Retinal pigment epithelial cell (primary cell): ENCODE results near the gene RAPGEF6.

Source experiments
- DNase-seq: peaks from one replicate; pipeline ENCODE4 v3.0.0-alpha.2; 2010; ENCODE audit warnings: low read depth
- H3K4me3 ChIP-seq: 2 replicates; pipeline ENCODE4 v1.5.1; 2011; ENCODE audit warnings: mild to moderate bottlenecking, low read length, control low read depth, moderate library complexity
- TF ChIP-seq, protein P1 (sequence below): conservative IDR thresholded peaks from 2 replicates; pipeline ENCODE4 v1.5.1; 2011; ENCODE audit warnings: low read depth, low read length, control low read depth, inconsistent platforms

RAPGEF6 gene

DNA sequence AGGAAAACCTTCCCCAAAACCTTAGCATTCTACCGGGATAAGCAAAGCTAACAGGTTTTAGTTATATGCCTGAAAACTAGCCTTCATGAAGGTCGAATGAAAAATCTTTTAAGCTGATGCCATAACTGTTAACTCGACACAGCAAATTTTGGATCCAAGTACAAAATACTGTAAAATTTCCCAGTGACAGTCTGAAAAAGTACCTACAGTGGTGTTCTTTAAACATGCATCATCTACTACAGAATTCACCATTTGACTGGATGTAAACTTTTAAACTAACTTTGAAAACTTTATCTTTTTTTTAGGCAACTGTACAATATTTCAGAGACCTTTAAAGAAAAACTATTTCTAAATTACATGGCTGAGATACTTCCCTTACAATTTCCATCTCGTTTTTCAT lies 791 bp downstream of the RAPGEF6 start:
- TF ChIP-seq, protein P1, sequence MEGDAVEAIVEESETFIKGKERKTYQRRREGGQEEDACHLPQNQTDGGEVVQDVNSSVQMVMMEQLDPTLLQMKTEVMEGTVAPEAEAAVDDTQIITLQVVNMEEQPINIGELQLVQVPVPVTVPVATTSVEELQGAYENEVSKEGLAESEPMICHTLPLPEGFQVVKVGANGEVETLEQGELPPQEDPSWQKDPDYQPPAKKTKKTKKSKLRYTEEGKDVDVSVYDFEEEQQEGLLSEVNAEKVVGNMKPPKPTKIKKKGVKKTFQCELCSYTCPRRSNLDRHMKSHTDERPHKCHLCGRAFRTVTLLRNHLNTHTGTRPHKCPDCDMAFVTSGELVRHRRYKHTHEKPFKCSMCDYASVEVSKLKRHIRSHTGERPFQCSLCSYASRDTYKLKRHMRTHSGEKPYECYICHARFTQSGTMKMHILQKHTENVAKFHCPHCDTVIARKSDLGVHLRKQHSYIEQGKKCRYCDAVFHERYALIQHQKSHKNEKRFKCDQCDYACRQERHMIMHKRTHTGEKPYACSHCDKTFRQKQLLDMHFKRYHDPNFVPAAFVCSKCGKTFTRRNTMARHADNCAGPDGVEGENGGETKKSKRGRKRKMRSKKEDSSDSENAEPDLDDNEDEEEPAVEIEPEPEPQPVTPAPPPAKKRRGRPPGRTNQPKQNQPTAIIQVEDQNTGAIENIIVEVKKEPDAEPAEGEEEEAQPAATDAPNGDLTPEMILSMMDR, result no peak
- H3K4me3 ChIP-seq, result peak overlapping the region; percentile 96
- DNase-seq, result no peak

DNA sequence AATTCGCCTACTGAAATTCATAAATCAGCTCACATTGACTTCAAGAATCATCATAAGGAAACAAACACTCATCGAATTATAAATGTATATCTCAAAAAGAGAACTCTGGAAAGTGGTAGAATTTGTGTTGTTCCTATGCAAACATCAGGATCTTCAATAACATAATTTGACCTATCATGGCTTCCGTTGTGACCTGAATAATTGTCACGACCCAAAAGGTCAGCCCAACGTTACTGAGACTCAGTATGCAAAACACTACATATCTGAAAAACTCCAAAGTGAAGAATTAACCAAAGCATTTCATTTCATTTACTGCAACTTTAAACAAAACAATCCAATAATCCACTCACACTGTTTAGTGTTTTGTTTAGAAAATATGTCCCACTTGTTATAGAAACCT lies 1.2 kb downstream of the RAPGEF6 start:
- TF ChIP-seq, protein P1, result no peak
- peak overlapping the region; percentile 96 for H3K4me3 ChIP-seq
- no peak for DNase-seq

DNA sequence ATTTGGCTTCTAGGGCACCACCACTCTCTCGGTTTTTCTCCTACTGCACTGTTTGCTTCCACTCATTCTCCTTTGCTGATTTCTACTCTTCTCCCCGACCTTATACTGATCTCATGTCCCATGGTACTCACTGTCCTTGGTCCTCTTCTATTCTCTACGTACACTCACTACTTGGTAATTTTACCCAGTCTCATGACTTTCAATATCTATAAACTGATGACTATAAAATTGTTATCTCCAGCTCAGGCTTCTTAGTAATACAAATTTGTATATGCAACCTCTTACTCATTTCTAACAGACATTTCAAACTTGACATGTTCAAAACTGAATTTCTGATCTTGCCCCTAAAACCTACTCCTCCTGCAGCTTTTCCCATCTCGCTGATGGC lies 4.1 kb downstream of the RAPGEF6 start:
- no peak for DNase-seq
- TF ChIP-seq, protein P1, result no peak
- H3K4me3 ChIP-seq, result no peak overlapping the region

DNA sequence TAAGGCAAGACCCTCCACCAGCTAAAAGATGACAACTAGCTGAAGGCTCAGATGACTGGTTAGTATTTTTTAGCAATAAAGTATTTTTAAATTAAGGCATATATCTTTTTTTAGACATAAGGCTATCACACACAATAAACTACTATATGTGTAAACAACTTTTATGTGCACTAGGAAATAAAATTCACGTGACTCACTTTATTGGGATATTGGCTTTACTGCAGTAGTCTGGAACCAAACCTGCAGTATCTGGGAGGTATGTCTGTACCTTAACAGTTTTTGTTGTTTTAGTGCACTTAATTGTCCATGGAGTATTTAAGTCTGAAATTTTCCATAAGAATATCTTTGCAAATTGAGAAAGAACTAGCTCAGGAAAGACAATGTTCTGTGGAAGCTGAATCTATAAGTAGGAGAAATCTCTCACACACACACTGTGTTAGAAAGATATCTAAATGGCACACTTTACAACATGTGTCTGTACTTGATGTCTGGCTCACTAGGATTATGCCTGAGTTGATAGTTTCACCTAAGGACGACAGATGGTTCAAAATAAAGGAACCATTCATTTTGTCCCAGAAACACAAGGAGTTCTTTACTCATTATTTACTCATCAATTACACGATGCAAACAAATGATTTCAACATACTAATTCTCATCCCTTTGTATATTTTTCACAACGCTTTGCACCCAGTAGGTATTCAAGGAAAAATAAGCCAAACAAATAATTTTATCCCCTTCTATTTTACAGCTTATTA lies 4.6 kb downstream of the RAPGEF6 start:
- no peak for DNase-seq
- H3K4me3 ChIP-seq, result no peak overlapping the region
- TF ChIP-seq, protein P1, result no peak

DNA sequence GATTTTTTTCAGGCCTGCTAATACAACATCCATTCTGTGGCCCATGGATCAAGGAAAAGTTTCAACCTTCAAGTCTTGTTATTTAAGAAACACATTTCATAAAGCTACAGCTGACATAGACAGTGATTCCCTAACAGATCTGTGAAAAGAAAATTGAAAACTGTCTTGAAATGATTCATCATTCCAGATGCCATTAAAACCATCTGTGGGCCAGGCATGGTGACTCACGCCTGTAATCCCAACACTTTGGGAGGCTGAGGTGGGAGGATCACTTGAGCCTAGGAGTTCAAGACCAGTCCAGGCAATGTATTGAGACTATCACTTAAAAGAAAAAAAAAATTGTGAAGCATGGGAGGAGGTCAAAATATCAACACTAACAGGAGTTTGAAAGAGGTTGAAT lies 6.0 kb downstream of the RAPGEF6 start:
- DNase-seq, result no peak
- no peak overlapping the region for H3K4me3 ChIP-seq
- TF ChIP-seq, protein P1, result no peak

DNA sequence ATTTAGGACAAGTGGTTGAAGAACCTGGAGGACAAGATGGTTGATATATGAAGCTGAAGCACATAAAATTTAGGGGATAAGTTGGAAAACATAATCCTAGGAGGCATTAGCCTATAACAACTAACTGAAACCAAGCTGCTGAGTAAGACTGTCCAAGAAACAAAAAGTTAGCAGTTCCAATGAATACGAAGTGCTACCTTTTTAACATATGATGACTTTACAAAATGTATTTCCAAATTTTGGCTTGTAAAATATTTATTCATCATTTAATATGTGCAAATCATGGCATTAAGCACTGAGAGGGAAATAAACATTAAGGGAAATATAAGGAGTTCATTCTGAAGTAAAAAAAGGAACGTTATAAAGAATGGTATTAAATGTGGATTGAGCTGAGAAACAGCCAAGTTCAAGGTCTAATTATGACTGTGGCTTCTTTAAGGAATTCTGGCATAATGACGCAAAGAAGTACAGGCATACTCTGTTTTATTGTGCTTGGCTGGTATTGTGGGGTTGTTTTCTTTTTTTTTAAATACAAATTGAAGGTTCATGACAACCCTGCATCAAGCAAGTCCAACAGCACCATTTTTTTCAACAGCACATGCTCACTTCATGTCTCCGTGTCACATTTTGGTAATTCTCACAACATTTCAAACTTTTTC lies 7.7 kb downstream of the RAPGEF6 start:
- H3K4me3 ChIP-seq, result no peak overlapping the region

More for the DNA sequence above, 7.7 kb downstream of the RAPGEF6 start:
- DNase-seq, result no peak
- TF ChIP-seq, protein P1, result no peak
